ENCODE results near the gene WT1. TPM values are rescaled to one million over a fixed set of nuclear protein-coding genes. Genes with fewer than 3 reads are reported as not detected.

WT1 gene
- total and polyA plus RNA-seq, 2 experiments from 2014 or later = 3.0 to 5.0 TPM

- Histone ChIP-seq H3K9me3 (ENCODE audit: low read depth) (no peaks in the 10 kb centered on the region), H3K4me3 (no peak overlapping the region), H3K4me1 (ENCODE audit: low read depth) (peaks cover 10% of the 10 kb centered on the region), H3K27me3 (peaks cover 16% of the 10 kb centered on the region), H3K27ac (no peak overlapping the region), H3K36me3 (no peaks in the 10 kb centered on the region)
- DNase-seq (ENCODE audit: low read depth in 1 of 2, low spot score in 1 of 2) = no peak
- no peak for TF ChIP-seq CTCF (IDR thresholded peaks at IDR 0.05; ENCODE audit: low read depth, low read length)
These were observed 43.9 kb downstream of the WT1 start for GRCh38 chr11:32391479-32391878.

- Histone ChIP-seq H3K4me1 (ENCODE audit: low read depth) (peaks cover 10% of the 10 kb centered on the region), H3K27me3 (peaks cover 10% of the 10 kb centered on the region), H3K27ac (no peak overlapping the region), H3K9me3 (ENCODE audit: low read depth) (no peaks in the 10 kb centered on the region), H3K36me3 (no peaks in the 10 kb centered on the region), H3K4me3 (no peak overlapping the region)
- no peak for DNase-seq (ENCODE audit: low read depth in 1 of 2, low spot score in 1 of 2)
- TF ChIP-seq CTCF (IDR thresholded peaks at IDR 0.05; ENCODE audit: low read depth, low read length) = no peak
These were observed 44.6 kb downstream of the WT1 start for GRCh38 chr11:32390712-32391111.

GRCh38 chr11:32388871-32389770, 46.2 kb downstream of the WT1 start:
- no peak for TF ChIP-seq CTCF (IDR thresholded peaks at IDR 0.05; ENCODE audit: low read depth, low read length)
- peaks cover 10% of the 10 kb centered on the region for H3K4me1 ChIP-seq (ENCODE audit: low read depth)
- H3K36me3 ChIP-seq = no peaks in the 10 kb centered on the region
- peak in 1 of 2 donors; percentile 40 for DNase-seq (ENCODE audit: low read depth in 1 of 2, low spot score in 1 of 2)
- no peak overlapping the region for H3K4me3 ChIP-seq
- no peaks in the 10 kb centered on the region for H3K9me3 ChIP-seq (ENCODE audit: low read depth)
- H3K27me3 ChIP-seq = peaks cover 9% of the 10 kb centered on the region
- no peak overlapping the region for H3K27ac ChIP-seq

GRCh38 chr11:32388365-32388764, 47.0 kb downstream of the WT1 start:
- Histone ChIP-seq H3K36me3 (no peaks in the 10 kb centered on the region), H3K9me3 (ENCODE audit: low read depth) (no peaks in the 10 kb centered on the region), H3K27ac (no peak overlapping the region), H3K4me1 (ENCODE audit: low read depth) (peaks cover 10% of the 10 kb centered on the region), H3K4me3 (no peak overlapping the region), H3K27me3 (peaks cover 5% of the 10 kb centered on the region)
- TF ChIP-seq CTCF (IDR thresholded peaks at IDR 0.05; ENCODE audit: low read depth, low read length) = no peak
- DNase-seq (ENCODE audit: low read depth in 1 of 2, low spot score in 1 of 2) = no peak

- no peak for TF ChIP-seq CTCF (IDR thresholded peaks at IDR 0.05; ENCODE audit: low read depth, low read length)
- Histone ChIP-seq H3K4me3 (no peak overlapping the region), H3K4me1 (ENCODE audit: low read depth) (peaks cover 10% of the 10 kb centered on the region), H3K9me3 (ENCODE audit: low read depth) (no peaks in the 10 kb centered on the region), H3K27me3 (peaks cover 2% of the 10 kb centered on the region), H3K27ac (no peak overlapping the region), H3K36me3 (no peaks in the 10 kb centered on the region)
- DNase-seq (ENCODE audit: low read depth in 1 of 2, low spot score in 1 of 2) = no peak
These were observed 47.9 kb downstream of the WT1 start for GRCh38 chr11:32387411-32387810.

Data from cardiac muscle cell (in vitro differentiated cells and primary cell).